Stimulated activated CD8-positive, alpha-beta memory T cell treated with anti-CD3 and anti-CD28 coated beads, Interleukin-15, amount 100 ng/mL, for 48 hours (primary cell): ENCODE results near the gene RANBP17.

Source experiments
- DNase-seq, 2 donors: peaks; one replicate each; pipeline ENCODE4 v3.0.0-alpha.2; 2020; ENCODE audit warnings: low read depth in 2 of 2

Gene RANBP17

DNA sequence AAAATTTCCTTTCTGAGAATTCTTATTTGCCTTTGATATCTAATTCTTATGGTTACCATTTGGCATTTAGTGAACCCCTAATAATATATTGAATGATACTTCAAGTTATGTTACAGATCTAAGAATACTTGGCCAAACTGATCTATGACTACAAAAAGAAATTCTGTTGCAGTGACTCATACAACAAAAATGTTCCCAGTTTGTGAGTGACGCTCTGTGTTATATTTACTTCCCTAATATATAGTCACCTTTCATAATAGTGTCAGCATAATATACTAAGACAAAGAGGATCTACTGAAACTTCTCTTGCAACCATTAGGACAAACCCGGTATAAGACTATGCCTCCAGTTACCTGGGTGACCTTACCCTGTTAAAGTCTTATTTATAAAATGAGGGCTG, 230.4 kb downstream of the RANBP17 start:
- DNase-seq, result no peak

DNA sequence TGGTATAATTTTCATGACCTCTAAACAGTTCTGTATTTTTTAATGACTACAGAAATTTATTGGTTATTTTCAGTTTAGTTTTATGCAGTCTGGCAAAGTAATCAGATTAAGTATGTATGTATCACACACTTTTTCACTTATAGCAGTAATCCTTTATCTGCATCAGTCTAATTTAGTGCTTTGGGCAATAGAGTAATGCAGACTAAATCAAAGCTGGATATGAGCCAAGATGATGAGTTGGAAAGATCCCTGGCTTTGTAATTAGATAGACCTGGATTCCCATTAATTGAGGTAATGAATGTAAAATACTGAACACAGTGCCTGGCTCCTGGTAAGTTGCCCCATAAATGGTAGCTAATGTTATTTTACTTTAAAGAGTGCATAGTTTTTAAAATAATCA, 231.8 kb downstream of the RANBP17 start:
- DNase-seq, result no peak

DNA sequence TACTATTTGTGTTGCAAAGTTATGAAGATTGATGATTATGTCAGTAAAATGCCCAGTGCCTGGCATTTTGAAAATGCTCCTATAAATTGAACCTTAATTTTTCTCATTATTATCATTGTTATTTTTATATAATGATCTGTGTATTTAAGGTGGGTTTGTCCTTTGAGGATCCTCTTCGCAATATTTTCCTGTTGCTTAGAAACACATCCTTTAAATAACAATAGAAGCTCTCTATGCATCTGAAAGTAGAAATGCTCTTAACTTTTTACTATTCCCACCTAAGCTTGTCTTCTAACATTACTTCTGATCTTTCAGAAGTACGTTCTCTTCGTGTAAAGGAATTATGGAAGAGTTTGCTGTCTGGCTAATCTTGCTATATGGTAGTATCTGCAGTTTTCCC, 232.5 kb downstream of the RANBP17 start:
- no peak for DNase-seq

DNA sequence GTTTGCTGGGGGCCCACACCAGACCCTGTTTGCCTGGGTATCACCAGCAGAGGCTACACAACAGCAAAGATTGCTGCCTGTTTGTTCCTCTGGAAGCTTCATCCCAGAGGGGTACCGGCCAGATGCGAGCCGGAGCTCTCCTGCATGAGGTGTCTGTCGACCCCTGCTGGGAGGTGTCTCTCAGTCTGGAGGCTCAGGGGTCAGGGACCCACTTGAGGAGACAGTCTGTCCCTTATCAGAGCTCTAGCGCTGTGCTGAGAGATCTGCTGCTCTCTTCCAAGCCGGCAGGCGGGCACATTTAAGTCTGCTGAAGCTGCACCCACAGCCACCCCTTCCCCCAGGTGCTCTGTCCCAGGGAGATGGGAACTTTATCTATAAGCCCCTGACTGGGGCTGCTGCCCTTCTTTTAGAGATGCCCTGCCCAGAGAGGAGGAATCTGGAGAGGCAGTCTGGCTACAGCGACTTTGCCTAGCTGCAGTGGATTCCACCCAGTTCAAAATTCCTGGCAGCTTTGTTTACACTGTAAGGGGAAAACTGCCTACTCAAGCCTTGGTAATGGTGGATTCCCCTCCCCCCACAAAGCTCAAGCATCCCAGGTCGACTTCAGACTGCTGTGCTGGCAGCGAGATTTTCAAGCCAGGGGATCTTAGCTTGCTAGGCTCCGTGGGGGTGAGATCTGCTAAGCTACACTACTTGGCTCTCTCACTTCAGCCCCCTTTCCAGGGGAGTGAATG, 241.2 kb downstream of the RANBP17 start:
- DNase-seq, result no peak

DNA sequence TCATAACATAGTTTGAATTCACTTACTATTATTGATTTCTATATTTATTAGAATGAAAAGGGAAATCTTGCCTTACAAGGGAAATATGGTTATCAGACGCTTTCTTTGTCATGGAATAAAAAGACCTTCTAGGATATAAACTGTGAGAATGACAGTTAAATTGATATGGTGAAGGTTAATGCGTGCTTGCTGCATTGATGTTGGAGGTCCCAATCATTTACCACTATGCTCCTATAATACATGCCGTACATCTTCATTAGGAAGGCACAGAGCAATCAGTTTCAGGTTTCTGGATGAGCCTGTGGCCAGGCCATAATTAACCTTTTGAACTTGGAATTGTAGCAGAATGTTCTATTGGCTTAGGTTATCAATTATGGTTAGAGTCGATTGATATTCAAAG, 245.9 kb downstream of the RANBP17 start:
- DNase-seq, result no peak

DNA sequence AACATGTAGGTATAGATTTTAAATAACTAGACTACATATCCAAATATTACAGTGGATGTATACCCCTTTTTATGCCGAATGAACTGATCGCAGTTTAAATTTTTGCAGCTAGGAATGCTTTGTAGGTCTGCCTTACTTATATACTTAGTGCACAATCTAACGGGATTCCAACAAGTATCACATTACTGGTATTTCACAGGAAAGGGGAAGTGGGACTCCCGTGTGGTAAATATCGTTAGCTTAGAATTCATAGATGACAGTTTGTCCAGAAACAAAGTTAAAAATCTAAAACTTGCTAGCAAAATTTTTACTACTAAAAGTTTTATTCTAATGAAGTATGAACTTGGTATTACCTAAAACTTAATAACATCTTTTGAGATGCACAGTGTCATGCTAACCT, 253.7 kb downstream of the RANBP17 start:
- DNase-seq, result no peak

DNA sequence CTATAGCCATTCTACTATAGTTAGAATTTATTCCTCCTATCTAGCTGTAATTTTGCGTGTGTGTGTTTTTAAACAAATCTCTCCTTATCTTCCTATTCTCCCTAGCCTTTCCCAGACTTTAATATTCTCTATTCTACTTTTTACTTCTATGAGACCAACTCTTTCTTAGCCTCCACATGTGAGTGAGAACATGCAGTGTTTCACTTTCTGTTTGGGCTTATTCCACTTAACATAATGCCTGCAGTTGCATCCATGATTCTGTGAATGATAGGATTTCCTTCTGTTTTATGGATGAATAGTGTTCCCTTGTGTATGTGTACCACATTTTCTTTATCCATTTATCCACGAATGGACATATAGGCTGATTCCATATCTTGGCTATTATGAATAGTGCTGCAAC, 254.9 kb downstream of the RANBP17 start:
- no peak for DNase-seq

DNA sequence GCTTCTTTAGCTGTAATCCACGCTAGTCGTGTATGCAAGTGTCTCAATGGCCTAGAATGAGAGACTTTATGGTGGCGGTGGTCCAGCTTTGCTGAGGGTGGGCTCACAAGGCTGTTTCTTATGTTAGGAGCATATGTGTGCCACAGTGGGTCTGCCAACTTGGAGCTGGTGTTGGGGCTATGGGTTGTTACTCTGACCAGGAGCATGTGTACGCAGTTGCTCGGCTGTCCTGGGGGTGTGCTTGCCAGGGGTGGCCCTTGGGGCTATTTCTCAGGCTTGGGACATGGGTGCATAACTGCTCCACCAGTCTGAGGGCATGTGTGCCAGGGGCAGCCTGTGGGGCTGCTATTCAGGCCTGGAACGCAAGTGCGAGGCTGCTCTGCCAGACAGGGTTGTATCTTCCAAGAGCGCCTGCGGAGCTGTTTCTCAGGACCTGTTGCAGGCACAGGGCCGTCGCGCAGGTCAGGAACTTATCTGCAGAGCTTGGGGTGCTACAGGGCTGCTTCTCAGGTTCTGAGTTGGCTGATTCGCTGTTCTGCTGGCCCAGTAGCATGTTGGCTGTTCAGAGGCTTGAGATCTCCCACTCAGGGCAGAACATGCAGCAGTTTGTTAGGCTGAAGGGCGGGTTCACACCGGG, 259.3 kb downstream of the RANBP17 start:
- no peak for DNase-seq

DNA sequence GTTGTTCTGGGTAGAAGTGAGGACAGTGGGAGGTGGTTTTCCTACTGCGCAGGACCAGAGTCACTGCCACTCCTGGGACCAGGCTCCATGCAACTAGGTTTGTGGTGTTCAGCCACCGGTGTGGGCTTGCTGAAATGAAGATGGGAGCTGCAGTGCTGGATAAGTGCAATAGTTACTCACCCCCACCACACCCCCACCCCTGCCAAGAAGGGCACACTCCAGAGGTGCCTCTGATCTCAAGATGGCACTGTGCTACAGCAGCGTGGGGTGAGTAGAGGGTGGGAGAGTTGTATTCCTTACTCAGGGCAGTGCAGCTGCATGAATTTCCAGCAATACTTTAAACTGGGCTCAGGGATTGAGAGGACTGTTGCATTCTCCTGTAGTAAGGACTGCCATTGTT, 259.8 kb downstream of the RANBP17 start:
- DNase-seq, result no peak

DNA sequence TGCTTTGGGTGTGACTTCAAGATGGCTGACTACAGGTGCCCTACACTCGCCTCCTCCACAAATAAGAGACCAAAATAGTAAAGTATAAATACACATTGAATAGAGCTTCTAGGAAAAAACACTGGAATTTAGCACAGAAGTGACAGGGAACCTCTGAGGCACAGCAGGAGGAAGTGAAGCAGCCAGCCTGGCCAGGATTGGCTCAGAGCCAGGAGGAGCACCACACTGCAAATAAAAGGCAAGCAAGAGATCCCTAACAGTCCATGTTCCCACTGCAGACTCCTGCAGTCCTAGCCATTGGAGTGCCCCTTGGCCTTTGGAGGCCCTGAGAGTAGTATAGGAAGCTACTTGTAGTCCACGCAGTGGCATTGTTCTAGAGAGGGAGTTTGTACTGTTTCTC, 260.6 kb downstream of the RANBP17 start:
- DNase-seq, result no peak

DNA sequence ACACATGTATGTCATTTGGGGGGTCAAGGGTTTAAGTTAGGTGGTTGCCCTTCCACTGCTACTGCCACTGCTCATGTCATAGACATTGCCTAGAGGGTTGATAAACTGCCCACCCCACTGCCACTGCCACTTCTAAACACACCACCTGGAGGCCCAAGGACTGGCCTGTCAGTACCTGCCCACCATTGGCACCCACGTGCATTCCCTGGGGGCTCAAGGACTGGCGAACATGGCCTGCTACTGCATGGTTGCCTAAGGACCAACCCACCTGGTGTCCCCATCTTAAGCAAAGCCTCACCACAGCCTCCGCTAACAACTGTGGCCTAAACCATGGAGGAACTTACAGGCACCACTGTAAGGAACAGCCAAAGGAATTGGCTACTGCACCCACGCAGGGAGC, 261.6 kb downstream of the RANBP17 start:
- DNase-seq, result no peak

DNA sequence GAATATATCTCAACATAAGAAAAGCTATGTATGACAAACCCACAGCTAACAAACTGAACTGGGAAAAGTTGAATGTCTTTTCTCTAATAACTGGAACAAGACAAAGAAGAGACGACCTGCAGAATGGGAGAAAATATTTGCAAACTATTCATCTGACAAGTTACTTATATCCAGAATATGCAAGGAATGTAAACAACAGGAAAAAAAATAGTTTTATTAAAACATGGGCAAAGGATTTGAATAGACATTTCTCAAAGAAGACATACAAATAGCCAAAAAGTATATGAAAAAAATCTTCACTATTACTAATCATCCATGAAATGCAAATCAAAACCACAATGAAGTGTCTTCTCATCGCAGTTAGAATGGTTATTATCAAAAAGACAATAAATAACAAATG, 265.5 kb downstream of the RANBP17 start:
- no peak for DNase-seq

DNA sequence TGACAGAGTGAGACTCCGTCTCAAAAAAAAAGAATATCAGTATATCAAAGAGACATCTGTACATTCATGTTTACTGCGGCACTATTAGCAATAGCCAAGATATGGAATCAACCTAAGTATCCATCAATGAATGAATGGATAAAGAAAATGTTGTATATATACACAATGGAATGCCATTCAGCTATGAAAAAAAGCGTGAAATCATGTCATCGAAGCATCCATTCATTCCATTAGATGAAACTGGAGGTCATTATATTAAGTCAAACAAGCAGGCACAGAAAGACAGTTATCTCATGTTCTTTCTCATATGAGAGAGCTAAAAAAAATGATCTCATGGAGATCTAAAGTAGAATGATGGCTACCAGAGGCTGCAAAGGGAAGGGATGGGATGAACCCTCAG, 266.3 kb downstream of the RANBP17 start:
- no peak for DNase-seq

DNA sequence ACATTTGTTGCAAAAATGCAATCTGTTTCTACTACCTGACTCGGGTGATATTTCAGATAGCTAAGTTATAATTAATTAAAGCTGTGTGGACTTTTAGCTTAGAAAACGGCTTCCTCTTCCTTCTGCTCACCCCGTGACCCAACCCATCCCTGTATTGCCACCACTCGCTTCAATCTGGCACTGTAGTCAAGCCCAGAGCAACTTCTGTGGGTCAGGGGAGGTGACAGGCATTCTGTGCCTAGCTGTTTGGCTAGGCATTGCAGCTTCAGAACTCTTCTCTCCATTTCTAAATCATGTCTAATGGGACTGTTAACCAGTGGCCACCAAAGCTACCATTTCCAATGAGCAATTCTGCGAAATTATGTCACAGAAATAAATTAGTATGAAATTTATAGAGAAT, 267.5 kb downstream of the RANBP17 start:
- no peak for DNase-seq

DNA sequence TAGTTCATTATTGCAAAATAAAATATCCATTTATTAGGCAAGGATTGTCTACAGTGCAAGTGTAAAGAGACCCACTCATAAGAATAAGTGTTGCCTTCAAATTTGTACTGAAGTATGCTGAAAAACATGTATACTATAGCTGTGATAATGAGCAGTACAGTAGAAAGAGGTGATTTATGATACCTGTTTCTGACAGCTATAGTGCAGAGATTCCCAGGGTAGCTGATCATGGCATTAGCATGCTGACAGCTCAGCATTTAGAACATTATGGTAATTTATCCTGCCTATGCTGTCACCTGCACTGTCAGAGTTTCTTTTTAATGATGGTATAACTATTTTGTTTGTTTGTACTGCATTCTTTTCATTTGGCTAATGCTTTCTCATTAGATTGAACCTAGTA, 269.7 kb downstream of the RANBP17 start:
- DNase-seq, result no peak

DNA sequence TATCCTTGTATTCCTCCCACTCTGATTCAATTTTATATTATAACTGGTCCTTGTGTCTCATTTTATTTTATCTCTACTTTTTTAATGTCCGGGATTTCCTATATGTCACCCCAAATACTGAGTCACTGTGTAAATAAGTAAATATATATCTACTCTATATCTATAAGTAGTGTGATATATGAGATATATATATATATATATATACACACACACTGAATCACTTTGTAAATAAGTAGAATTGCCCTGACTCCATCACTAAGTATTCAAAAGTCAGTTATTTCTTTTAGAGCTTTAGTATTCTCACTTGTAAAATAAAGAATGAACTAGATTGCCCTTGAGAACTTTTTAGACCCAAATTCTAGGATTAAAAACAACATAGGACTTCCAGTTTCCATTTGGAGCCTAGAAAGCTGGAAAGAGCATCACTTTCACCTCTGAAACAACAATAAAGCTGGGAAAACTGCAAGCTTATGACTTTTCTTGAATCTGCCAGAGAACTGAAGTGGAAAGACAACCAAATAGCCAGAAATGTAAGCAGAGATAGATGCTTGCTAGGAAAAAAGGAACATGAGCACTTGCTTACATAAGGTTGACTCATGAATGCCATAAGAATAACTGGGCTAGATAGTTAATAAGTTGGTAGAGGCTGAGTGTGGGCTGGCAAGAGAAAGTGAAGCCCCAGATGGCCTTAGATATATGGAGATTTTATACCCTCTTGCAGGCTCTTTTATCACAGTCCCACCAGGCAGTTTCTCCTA, 276.1 kb downstream of the RANBP17 start:
- DNase-seq, result no peak

DNA sequence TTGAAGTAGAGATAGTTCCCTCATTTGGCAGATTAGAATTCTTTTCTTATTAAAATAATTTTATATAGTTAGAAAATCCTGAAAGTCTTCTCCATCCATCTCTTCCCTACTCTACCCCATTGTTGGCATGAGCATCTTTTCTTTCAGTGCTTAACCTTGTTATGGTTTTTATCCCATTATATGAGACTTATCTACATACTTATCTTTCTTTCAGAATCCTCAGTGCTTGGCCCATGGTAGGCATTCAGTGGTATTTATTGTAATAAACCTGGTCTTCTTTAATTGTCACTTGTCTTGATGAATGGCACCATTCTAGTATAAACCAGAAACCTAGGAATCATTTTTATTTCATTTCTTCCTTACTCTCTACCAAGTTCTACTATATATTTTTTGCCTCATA, 277.4 kb downstream of the RANBP17 start:
- no peak for DNase-seq

DNA sequence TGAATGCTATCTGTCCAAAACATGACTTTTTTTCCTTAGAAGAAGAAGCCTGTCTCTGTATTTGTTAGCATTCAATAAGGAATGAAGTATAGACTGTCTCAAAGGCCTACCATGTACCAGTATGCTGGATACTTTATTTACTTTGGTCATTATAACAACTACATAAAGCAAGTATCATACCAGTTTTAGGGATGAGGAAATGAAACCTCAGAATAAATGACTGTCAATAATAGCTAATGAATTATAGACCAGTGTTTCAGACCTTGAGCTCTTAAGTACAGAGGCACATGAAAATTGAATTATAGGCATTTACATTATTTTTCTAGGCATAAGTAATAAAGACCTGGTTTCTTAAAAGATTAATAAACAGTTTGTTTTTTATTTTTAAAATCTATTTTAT, 280.8 kb downstream of the RANBP17 start:
- no peak for DNase-seq

DNA sequence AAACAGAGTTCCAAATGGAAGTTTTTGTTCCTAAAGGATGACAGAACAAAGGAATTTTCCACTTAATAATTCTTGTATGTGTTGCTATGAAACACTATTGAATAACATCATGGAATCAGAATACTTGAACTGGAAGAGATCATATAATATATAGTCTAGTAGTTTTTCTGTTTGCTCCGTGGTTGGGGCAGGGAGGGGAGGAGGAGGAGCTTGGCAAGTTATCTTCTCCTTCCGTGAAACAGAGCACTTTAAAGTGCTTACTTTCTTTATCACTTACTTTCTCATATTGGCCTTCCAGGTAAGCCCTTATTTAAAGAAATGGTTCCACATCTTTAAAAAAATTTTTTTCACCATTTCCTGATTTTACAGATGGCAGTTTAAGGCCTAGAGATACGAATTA, 281.4 kb downstream of the RANBP17 start:
- no peak for DNase-seq

DNA sequence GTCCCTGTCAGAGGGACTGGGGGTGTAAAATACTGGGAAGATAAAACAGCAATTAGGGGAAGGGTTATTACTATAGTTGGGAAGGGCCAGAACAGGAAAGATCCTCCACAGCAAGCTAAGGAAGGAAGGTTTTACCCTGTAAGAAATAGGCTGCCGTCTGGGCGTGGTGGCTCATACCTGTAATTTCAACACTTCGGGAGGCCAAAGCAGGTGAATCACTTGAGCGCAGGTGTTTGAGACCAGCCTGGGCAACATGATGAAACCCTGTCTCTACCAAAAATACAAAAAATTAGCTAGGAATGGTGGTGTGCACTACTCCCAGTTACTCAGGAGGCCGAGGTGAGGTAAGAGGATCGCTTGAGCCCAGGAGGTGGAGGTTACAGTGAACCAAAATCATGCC, 282.1 kb downstream of the RANBP17 start:
- no peak for DNase-seq

DNA sequence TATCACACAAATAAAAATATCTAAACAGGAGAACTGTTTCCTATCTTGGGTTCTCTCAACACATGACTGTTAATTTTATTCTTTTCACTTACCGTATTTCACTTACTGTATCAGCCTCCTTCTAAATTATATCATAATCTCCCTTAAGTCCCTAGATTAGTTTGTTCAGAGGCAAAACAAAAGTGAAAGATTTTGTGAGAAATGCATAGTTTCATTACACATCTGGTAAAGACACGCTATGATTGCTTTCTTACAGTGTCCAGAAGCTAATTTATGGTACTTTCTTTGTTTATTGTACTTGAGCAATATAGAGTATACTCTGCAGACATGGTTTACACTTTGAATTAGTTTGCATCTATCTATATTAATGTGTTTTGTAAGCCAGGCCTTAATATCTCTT, 287.5 kb downstream of the RANBP17 start:
- DNase-seq, result no peak

DNA sequence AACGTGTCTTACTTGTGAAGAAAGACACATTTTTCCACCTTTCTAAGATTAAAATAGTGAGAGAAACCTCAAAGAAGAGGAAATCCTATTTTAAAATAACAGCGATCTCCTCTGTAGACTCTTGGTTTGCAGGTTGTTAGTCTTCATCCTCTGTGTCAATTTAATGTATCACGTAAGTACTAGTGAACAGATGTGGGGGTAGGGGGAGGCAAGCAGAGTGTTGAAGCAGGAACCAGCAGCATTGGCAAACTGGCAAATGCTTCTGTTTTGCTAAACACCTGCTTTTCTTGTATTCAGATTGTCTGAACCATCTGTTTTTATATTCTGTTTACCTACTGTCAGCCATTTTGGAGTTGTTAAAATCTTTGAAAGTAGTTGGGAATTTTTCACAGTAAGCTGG, 288.0 kb downstream of the RANBP17 start:
- DNase-seq, result no peak

DNA sequence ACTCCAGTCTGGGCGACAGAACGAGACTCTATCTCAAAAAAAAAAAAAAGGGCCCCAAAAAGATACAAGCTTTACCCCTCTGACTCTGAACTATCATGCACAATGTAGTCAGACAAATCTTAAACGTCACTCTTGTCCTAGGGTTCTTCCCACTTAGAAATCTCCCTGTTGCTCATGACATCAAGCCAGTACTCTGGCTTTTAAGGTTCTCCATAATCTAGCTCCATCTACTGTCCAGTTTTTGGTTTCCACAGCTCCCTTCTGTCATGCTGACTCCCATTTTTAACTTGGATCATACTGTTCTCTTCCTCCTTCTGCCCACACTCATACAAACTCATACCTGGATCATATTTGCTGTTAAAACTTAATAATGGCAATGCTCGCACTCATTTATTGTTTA, 290.6 kb downstream of the RANBP17 start:
- no peak for DNase-seq
